Breast epithelium (tissue), 4 donors: ENCODE data around the gene AFAP1. TPM values are rescaled to one million over a fixed set of nuclear protein-coding genes. Genes with fewer than 3 reads are reported as not detected.

Source experiments
- DNase-seq, 2 donors: peaks; one replicate each; pipeline ENCODE4 v3.0.0-alpha.2; 2019; ENCODE audit warnings: low spot score in 2 of 2
- H3K27ac ChIP-seq, 2 donors: fragments of 200-600 bp; sonication (generic) in 1 of 2; one replicate each; pipeline ENCODE4 v1.5.1; 2016 to 2019; ENCODE audit warnings: mild to moderate bottlenecking in 1 of 2
- H3K27me3 ChIP-seq, 2 donors: fragments of 200-600 bp; sonication (generic) in 1 of 2; one replicate each; pipeline versions ENCODE4 v1.5.1 to v1.6.0; 2017 to 2019; ENCODE audit warnings: control low read depth in 1 of 2, mild to moderate bottlenecking in 1 of 2
- H3K36me3 ChIP-seq: fragments of 200-600 bp; one replicate; pipeline ENCODE4 v1.5.1; 2019
- H3K4me1 ChIP-seq, 2 donors: fragments of 200-600 bp; sonication (generic); one replicate each; pipeline ENCODE4 v1.5.1; 2016 to 2019; ENCODE audit warnings: control low read depth in 1 of 2
- H3K4me3 ChIP-seq, 3 donors: fragments of 200-600 bp; sonication (generic); 1 replicate in 2 of 3; 2 replicates in 1 of 3; pipeline ENCODE4 v1.5.1; 2016 to 2019; ENCODE audit warnings: mild to moderate bottlenecking in 3 of 3, moderate library complexity in 2 of 3
- H3K9me3 ChIP-seq, 2 donors: fragments of 200-600 bp; sonication (generic) in 1 of 2; one replicate each; pipeline ENCODE4 v1.5.1; 2016 to 2019; ENCODE audit warnings: control low read depth in 1 of 2
- CTCF ChIP-seq, 3 donors: fragments of 450-650 bp; IDR thresholded peaks; one replicate each; pipeline ENCODE4 v1.5.1; 2016 to 2017; ENCODE audit warnings: antibody characterized with exemption in 3 of 3, mild to moderate bottlenecking in 3 of 3, moderate library complexity in 3 of 3
- POLR2A ChIP-seq: fragments of 450-650 bp; IDR thresholded peaks from one replicate; pipeline ENCODE4 v1.6.1; 2016; ENCODE audit warnings: antibody characterized with exemption, mild to moderate bottlenecking, moderate library complexity
- POLR2AphosphoS5 ChIP-seq, 3 donors: sonication (generic); formaldehyde crosslinking; IDR thresholded peaks; one replicate each; pipeline ENCODE4 v1.6.1; 2017; ENCODE audit warnings: antibody characterized with exemption in 3 of 3
- intact Hi-C: fragments of 100-400 bp; cut with DNase I; formaldehyde crosslinking; loops from one replicate; pipeline ENCODE4 v1.15.1; 2023; ENCODE audit warnings: low total_unique reads
- total RNA-seq, 3 donors: library from RNA; depleted of rRNA; stranded (reverse); fragments of >200 nt; gene quantifications; one replicate each; pipeline ENCODE4 v1.1.0, GENCODE V29; 2016

The AFAP1 gene
- total RNA-seq, 3 donors from 2014 or later: 14.5 to 21.6 (median 16.6) TPM

DNA sequence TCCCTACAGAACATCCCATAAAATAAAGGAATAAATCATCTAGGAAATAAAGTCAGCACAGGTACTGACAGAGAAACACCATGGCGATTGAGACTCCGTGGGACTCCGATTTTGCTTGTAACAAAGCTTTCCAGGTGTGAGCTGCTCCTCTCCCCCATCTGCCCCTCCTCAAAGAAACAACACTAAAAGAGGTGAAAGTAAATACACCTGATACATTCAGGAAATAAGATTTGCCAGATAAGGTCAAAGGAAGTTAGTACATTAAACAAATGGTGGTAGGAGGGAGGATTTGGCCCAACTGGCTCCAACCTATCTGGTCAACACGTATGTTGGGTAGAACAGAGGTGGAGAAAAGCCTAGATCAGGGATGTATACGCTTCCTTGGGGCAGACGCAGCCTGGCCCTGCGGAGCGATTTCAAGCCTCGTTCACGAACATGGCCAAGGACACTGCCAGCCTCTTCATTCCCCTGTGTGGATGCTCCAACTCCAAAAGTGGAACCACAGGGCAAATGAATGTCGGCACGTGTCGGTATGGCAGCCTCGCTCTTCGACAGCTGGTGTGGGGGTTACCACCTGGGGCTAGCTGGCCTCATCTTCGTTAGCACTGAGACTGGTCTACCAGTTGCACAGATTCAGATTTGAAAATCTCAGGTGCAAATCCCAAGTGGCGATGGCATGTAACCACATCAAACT is 162.5 kb downstream of the AFAP1 start:
- H3K9me3 ChIP-seq: no peaks in the 10 kb centered on the region
- no peaks in the 10 kb centered on the region for H3K4me1 ChIP-seq
- no peak overlapping the region for H3K4me3 ChIP-seq
- TF ChIP-seq CTCF (IDR thresholded peaks at IDR 0.05) (no peak), POLR2A (no peak), POLR2AphosphoS5 (IDR thresholded peaks at IDR 0.05) (no peak)
- H3K27me3 ChIP-seq: no peaks in the 10 kb centered on the region
- intact Hi-C loops: no loop called here
- H3K27ac ChIP-seq: no peak overlapping the region
- H3K36me3 ChIP-seq: no peaks in the 10 kb centered on the region
- peak in 1 of 2 donors; percentile 30 for DNase-seq

DNA sequence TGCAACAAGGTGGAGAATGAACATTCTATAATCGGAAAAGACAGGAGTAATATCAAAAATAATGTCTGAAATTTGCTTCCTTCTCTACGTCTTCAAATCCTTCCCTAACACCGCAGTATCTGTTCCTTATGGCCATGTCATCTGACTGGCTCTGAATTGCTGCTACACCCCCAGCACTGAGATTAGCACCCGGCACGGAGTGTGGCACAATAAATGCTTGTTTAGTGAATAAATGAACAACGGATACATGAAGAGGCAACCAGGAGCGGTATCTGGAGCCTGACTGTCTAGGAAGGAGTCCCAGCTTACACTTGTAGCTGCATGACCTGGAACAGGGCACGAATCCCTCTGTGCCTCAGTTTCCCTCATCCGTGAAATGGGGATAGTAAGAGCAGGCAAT is 164.3 kb downstream of the AFAP1 start:
- Histone ChIP-seq H3K27ac (no peak overlapping the region), H3K4me3 (no peak overlapping the region), H3K9me3 (no peaks in the 10 kb centered on the region), H3K4me1 (no peaks in the 10 kb centered on the region), H3K36me3 (no peaks in the 10 kb centered on the region), H3K27me3 (no peaks in the 10 kb centered on the region)
- no peak for DNase-seq
- TF ChIP-seq CTCF (IDR thresholded peaks at IDR 0.05): no peak
- TF ChIP-seq POLR2AphosphoS5 (IDR thresholded peaks at IDR 0.05): no peak
- no peak for TF ChIP-seq POLR2A
- intact Hi-C loops: no loop called here

GRCh38 chr4:7774301-7775294 is 165.1 kb downstream of the AFAP1 start:
- Histone ChIP-seq H3K4me1 (no peaks in the 10 kb centered on the region), H3K9me3 (no peaks in the 10 kb centered on the region), H3K36me3 (no peaks in the 10 kb centered on the region), H3K4me3 (no peak overlapping the region), H3K27ac (no peak overlapping the region), H3K27me3 (no peaks in the 10 kb centered on the region)
- TF ChIP-seq CTCF (IDR thresholded peaks at IDR 0.05): no peak
- TF ChIP-seq POLR2A: no peak
- TF ChIP-seq POLR2AphosphoS5 (IDR thresholded peaks at IDR 0.05): no peak
- peak in 1 of 2 donors; percentile 10 for DNase-seq
- intact Hi-C loops: no loop called here

GRCh38 chr4:7773401-7774180 is 166.1 kb downstream of the AFAP1 start:
- TF ChIP-seq POLR2AphosphoS5 (IDR thresholded peaks at IDR 0.05): no peak
- no peak for TF ChIP-seq CTCF (IDR thresholded peaks at IDR 0.05)
- TF ChIP-seq POLR2A: no peak
- Histone ChIP-seq H3K27me3 (no peaks in the 10 kb centered on the region), H3K4me1 (no peaks in the 10 kb centered on the region), H3K4me3 (no peak overlapping the region), H3K27ac (no peak overlapping the region), H3K9me3 (no peaks in the 10 kb centered on the region), H3K36me3 (no peaks in the 10 kb centered on the region)
- DNase-seq: peak in 1 of 2 donors; percentile 44
- intact Hi-C loops: no loop called here
